Smooth muscle cell (in vitro differentiated cells): ENCODE results near the gene CKAP4. TPM values are rescaled to one million over a fixed set of nuclear protein-coding genes. Genes with fewer than 3 reads are reported as not detected.

Source experiments
- DNase-seq: peaks from one replicate; lab custom pipeline; 2025; ENCODE audit not compliant: unreplicated experiment; lab: John Stamatoyannopoulos, UW
- H2AFZ ChIP-seq: fragments of 200-600 bp; sonication (generic); 2 replicates; pipeline ENCODE4 v1.6.0; 2016; ENCODE audit warnings: antibody characterized with exemption, low read depth, mild to moderate bottlenecking
- H3F3A ChIP-seq: fragments of 200-600 bp; sonication (generic); 2 replicates; pipeline ENCODE4 v1.6.0; 2017; ENCODE audit warnings: antibody characterized with exemption, low read depth
- H3K27ac ChIP-seq: fragments of 200-600 bp; sonication (generic); 2 replicates; pipeline ENCODE4 v1.5.1; 2016; ENCODE audit warnings: low read depth, mild to moderate bottlenecking
- H3K27me3 ChIP-seq: fragments of 200-600 bp; sonication (generic); 2 replicates; pipeline ENCODE4 v1.6.1; 2016; ENCODE audit warnings: low read depth, mild to moderate bottlenecking
- H3K36me3 ChIP-seq: fragments of 200-600 bp; sonication (generic); 2 replicates; pipeline ENCODE4 v1.5.1; 2016; ENCODE audit warnings: low read depth
- H3K4me1 ChIP-seq: fragments of 200-600 bp; sonication (generic); 2 replicates; pipeline ENCODE4 v1.5.1; 2016; ENCODE audit warnings: low read depth
- H3K4me2 ChIP-seq: fragments of 200-600 bp; sonication (generic); 2 replicates; pipeline ENCODE4 v1.6.0; 2016; ENCODE audit warnings: mild to moderate bottlenecking
- H3K4me3 ChIP-seq: fragments of 200-600 bp; sonication (generic); 2 replicates; pipeline ENCODE4 v1.5.1; 2016; ENCODE audit warnings: mild to moderate bottlenecking
- H3K79me2 ChIP-seq: fragments of 200-600 bp; sonication (generic); 2 replicates; pipeline ENCODE4 v1.6.0; 2016; ENCODE audit warnings: low read depth, mild to moderate bottlenecking
- H3K9ac ChIP-seq: fragments of 200-600 bp; sonication (generic); 2 replicates; pipeline ENCODE4 v1.6.0; 2016; ENCODE audit warnings: low read depth
- H3K9me3 ChIP-seq: fragments of 200-600 bp; sonication (generic); replicated peaks from 2 replicates; pipeline ENCODE4 v1.5.1; 2016; ENCODE audit warnings: low read depth
- H4K20me1 ChIP-seq: fragments of 200-600 bp; sonication (generic); 2 replicates; pipeline ENCODE4 v1.6.0; 2016; ENCODE audit warnings: low read depth
- CTCF ChIP-seq: fragments of 200-600 bp; sonication (generic); IDR thresholded peaks from 2 replicates; pipeline ENCODE4 v1.5.1; 2017; ENCODE audit warnings: borderline replicate concordance, mild to moderate bottlenecking, antibody characterized with exemption; ENCODE audit not compliant: insufficient read depth, poor library complexity, severe bottlenecking
- WGBS: methylation state at CpG from one replicate; pipeline ENCODE4 v1.1.7; 2016; ENCODE audit warnings: low lambda C conversion rate; 5-methylcytosine and 5-hydroxymethylcytosine counted together
- polyA plus RNA-seq: library from polyadenylated mRNA; unstranded; fragments of >200 nt; fragmentation: Nextera tagmentation; extraction: Ambion mirVana; gene quantifications from 2 replicates; pipeline ENCODE4 v1.2.1, GENCODE V29; 2016
- total RNA-seq: library from RNA; depleted of rRNA; stranded (reverse); fragments of >200 nt; gene quantifications from 2 replicates; pipeline ENCODE4 v1.2.3, GENCODE V29; 2014

Gene CKAP4
- total and polyA plus RNA-seq, 2 experiments from 2014 or later, result 241 to 486 TPM

- no peak overlapping the region for H3K27ac ChIP-seq
- no peak for DNase-seq
- no peak overlapping the region for H3K9ac ChIP-seq
- H3K4me1 ChIP-seq, result no peaks in the 10 kb centered on the region
- H3K9me3 ChIP-seq, result no peaks in the 10 kb centered on the region
- H3K4me2 ChIP-seq, result no peak overlapping the region
- TF ChIP-seq CTCF, result no peak
- no peaks in the 10 kb centered on the region for H4K20me1 ChIP-seq
- H2AFZ ChIP-seq, result no peak overlapping the region
- H3K4me3 ChIP-seq, result no peak overlapping the region
- H3K27me3 ChIP-seq, result no peaks in the 10 kb centered on the region
- H3K79me2 ChIP-seq, result no peaks in the 10 kb centered on the region
- H3F3A ChIP-seq, result peaks cover 6% of the 10 kb centered on the region
- 96% methylated on average over 5 of the region's 5 CpGs for WGBS
- no peaks in the 10 kb centered on the region for H3K36me3 ChIP-seq
Observed at GRCh38 chr12:106292339-106292738, 44.5 kb upstream of the CKAP4 start.

- H3K4me1 ChIP-seq, result no peaks in the 10 kb centered on the region
- no peaks in the 10 kb centered on the region for H3K36me3 ChIP-seq
Observed at GRCh38 chr12:106291342-106291741, 43.5 kb upstream of the CKAP4 start.

GRCh38 chr12:106290666-106291065 is 42.8 kb upstream of the CKAP4 start:
- Histone ChIP-seq H3F3A (peaks cover 6% of the 10 kb centered on the region), H4K20me1 (no peaks in the 10 kb centered on the region), H3K79me2 (no peaks in the 10 kb centered on the region), H3K9me3 (no peaks in the 10 kb centered on the region), H3K9ac (no peak overlapping the region), H3K4me1 (no peaks in the 10 kb centered on the region), H3K27ac (no peak overlapping the region), H2AFZ (no peak overlapping the region), H3K4me2 (no peak overlapping the region), H3K27me3 (no peaks in the 10 kb centered on the region), H3K36me3 (no peaks in the 10 kb centered on the region), H3K4me3 (no peak overlapping the region)
- WGBS, result 100% methylated on average over 2 of the region's 2 CpGs
- no peak for TF ChIP-seq CTCF
- DNase-seq, result no peak

More at GRCh38 chr12:106291342-106291741, 43.5 kb upstream of the CKAP4 start:
- 86% methylated on average over 5 of the region's 5 CpGs for WGBS
- TF ChIP-seq CTCF, result no peak
- Histone ChIP-seq H3K27me3 (no peaks in the 10 kb centered on the region), H4K20me1 (no peaks in the 10 kb centered on the region), H3K27ac (no peak overlapping the region), H2AFZ (no peak overlapping the region), H3K9ac (no peak overlapping the region), H3K9me3 (no peaks in the 10 kb centered on the region), H3K4me3 (no peak overlapping the region), H3K79me2 (no peaks in the 10 kb centered on the region), H3F3A (peaks cover 6% of the 10 kb centered on the region), H3K4me2 (no peak overlapping the region)
- no peak for DNase-seq

- peak overlapping the region; percentile 77 for H3K9ac ChIP-seq
- no peaks in the 10 kb centered on the region for H3K36me3 ChIP-seq
- no peak for TF ChIP-seq CTCF
- H3K9me3 ChIP-seq, result no peaks in the 10 kb centered on the region
- no peaks in the 10 kb centered on the region for H3K79me2 ChIP-seq
- no peaks in the 10 kb centered on the region for H3K27me3 ChIP-seq
- H3K4me3 ChIP-seq, result no peak overlapping the region
- 11% methylated on average over 1 of the region's 1 CpG for WGBS
- peak overlapping the region; percentile 91 for H3K27ac ChIP-seq
- no peak for DNase-seq
- H4K20me1 ChIP-seq, result no peaks in the 10 kb centered on the region
- H3F3A ChIP-seq, result peaks cover 6% of the 10 kb centered on the region
- peak overlapping the region; percentile 35 for H2AFZ ChIP-seq
- peak overlapping the region; percentile 50 for H3K4me2 ChIP-seq
- no peaks in the 10 kb centered on the region for H3K4me1 ChIP-seq
Observed at GRCh38 chr12:106289196-106289681, 41.4 kb upstream of the CKAP4 start.
